K562 (cell line): ENCODE measurements around the gene WLS. TPM values are rescaled to one million over a fixed set of nuclear protein-coding genes. Genes with fewer than 3 reads are reported as not detected.

ENCODE experiments used
- ATAC-seq: fragments of 200-7000 bp; cut with Tn5 transposase; 3 replicates; pipeline ENCODE4 v1.9.1; 2020; ENCODE audit warnings: moderate library complexity
- BruUV-seq: library from RNA; stranded (reverse); fragments of 400-500 nt; replicated peaks from 2 replicates; lab custom pipeline; 2021; lab: Mats Ljungman, UMichigan
- CTCF ChIA-PET: fragments of 300-600 bp; formaldehyde crosslinking; extraction: SDS; loops from one replicate; lab custom pipeline; 2021; ENCODE audit warnings: low intra/inter-chr PET ratio; lab: Yijun Ruan, JAX
- POLR2A ChIA-PET: fragments of 300-600, 350-650 bp; sonication (Branson Sonifier 250); formaldehyde crosslinking; extraction: SDS; loops from one replicate; lab custom pipeline; 2021; ENCODE audit warnings: antibody characterized with exemption, inconsistent platforms; lab: Yijun Ruan, JAX
- DNase-seq, 4 experiments: peaks; one replicate each; pipeline versions ENCODE4 v3.0.0 to v3.0.0-alpha.2; 2011 to 2018; ENCODE audit warnings: low spot score in 3 of 4, mixed read lengths in 3 of 4; ENCODE audit errors: extremely low read depth in 1 of 4
- FAIRE-seq: peaks from 2 replicates; lab custom pipeline; 2011; peaks lifted over from hg19 to GRCh38; lab: Jason Lieb, UNC
- H2AFZ ChIP-seq: 2 replicates; pipeline ENCODE4 v1.6.0; 2011; ENCODE audit warnings: low read depth, low read length, control low read depth, inconsistent platforms
- H3K27ac ChIP-seq: fragments of 200-600 bp; 3 replicates; pipeline ENCODE4 v1.8.0; 2011; ENCODE audit warnings: low read depth, mild to moderate bottlenecking, control low read depth, inconsistent platforms, low read length, moderate library complexity, mixed read lengths; ENCODE audit errors: extremely low read depth
- H3K27me3 ChIP-seq, 2 experiments: fragments of 300-600 bp in 1 of 2; 2 replicates in 1 of 2; 3 replicates in 1 of 2; pipeline versions ENCODE4 v1.6.0 to v1.8.0; 2011; ENCODE audit warnings: inconsistent platforms in 2 of 2, low read length in 2 of 2, mild to moderate bottlenecking in 1 of 2, mixed read lengths in 1 of 2, moderate library complexity in 1 of 2; ENCODE audit not compliant: control insufficient read depth in 2 of 2, insufficient read depth in 2 of 2
- H3K36me3 ChIP-seq: fragments of 300-600 bp; 3 replicates; pipeline ENCODE4 v1.8.0; 2011; ENCODE audit warnings: mild to moderate bottlenecking, low read length, inconsistent platforms; ENCODE audit not compliant: control insufficient read depth, insufficient read depth
- H3K4me1 ChIP-seq, 2 experiments: fragments of 200-600 bp in 1 of 2; replicated peaks in 1 of 2; 2 replicates in 1 of 2; 3 replicates in 1 of 2; pipeline versions ENCODE4 v1.5.1 to v1.8.0; 2011; ENCODE audit warnings: inconsistent platforms in 2 of 2, low read length in 2 of 2, mild to moderate bottlenecking in 1 of 2, mixed read lengths in 1 of 2, moderate library complexity in 1 of 2; ENCODE audit not compliant: control insufficient read depth in 2 of 2, insufficient read depth in 2 of 2
- H3K4me2 ChIP-seq: 2 replicates; pipeline ENCODE4 v1.6.1; 2011; ENCODE audit warnings: low read length, control low read depth, inconsistent platforms, mixed read lengths; ENCODE audit not compliant: insufficient read depth
- H3K4me3 ChIP-seq: fragments of 200-600 bp; sonication (generic), shearing (Covaris generic); 2 replicates; pipeline ENCODE4 v1.5.1; 2016; ENCODE audit warnings: control low read depth, inconsistent platforms
- H3K79me2 ChIP-seq: fragments of 200-600 bp; 3 replicates; pipeline ENCODE4 v1.8.0; 2011; ENCODE audit warnings: low read length, inconsistent platforms; ENCODE audit not compliant: control insufficient read depth, insufficient read depth
- H3K9ac ChIP-seq, 2 experiments: 2 replicates each; pipeline versions ENCODE4 v1.6.0 to v1.6.1; 2011; ENCODE audit warnings: low read depth in 2 of 2, low read length in 2 of 2, control low read depth in 1 of 2, inconsistent platforms in 1 of 2, mild to moderate bottlenecking in 1 of 2, mixed read lengths in 1 of 2; ENCODE audit not compliant: insufficient read depth in 1 of 2
- H3K9me1 ChIP-seq: one replicate; pipeline ENCODE4 v1.6.0; 2011; ENCODE audit warnings: inconsistent platforms, mild to moderate bottlenecking, low read length, moderate library complexity; ENCODE audit not compliant: control insufficient read depth, insufficient read depth
- H3K9me3 ChIP-seq: replicated peaks from 2 replicates; pipeline ENCODE4 v1.5.1; 2011; ENCODE audit warnings: low read depth, low read length, inconsistent platforms; ENCODE audit not compliant: control insufficient read depth, insufficient read depth
- H4K20me1 ChIP-seq: replicated peaks from 2 replicates; pipeline ENCODE4 v1.6.1; 2011; ENCODE audit warnings: low read length, inconsistent platforms, mixed read lengths; ENCODE audit not compliant: control insufficient read depth, insufficient read depth
- ASH1L ChIP-seq: fragments of 450-650 bp; IDR thresholded peaks from 2 replicates; pipeline ENCODE4 v1.6.1; 2018; ENCODE audit warnings: borderline replicate concordance, mild to moderate bottlenecking, low read depth; ENCODE audit not compliant: partially characterized antibody
- CEBPB ChIP-seq: fragments of 450-650 bp; IDR thresholded peaks from 2 replicates; pipeline ENCODE4 v1.6.1; 2016; ENCODE audit warnings: missing genetic modification characterization, missing compliant biosample characterization
- CEBPG ChIP-seq, 3 experiments: fragments of 200-800 bp in 1 of 3; sonication (Bioruptor generic) in 1 of 3; sonication (generic) in 1 of 3; formaldehyde crosslinking in 1 of 3; IDR thresholded peaks in 2 of 3; conservative IDR thresholded peaks in 1 of 3; 2 replicates each; pipeline versions ENCODE4 v1.6.1 to v1.8.0; 2016 to 2022; ENCODE audit warnings: missing compliant biosample characterization in 2 of 3, missing genetic modification characterization in 2 of 3, mild to moderate bottlenecking in 1 of 3, missing genetic modification reagents in 1 of 3
- E2F1 ChIP-seq: sonication (generic); formaldehyde crosslinking; IDR thresholded peaks from 2 replicates; pipeline ENCODE4 v1.8.1; 2023; ENCODE audit warnings: mild to moderate bottlenecking, missing genetic modification reagents, moderate library complexity
- HEY1 ChIP-seq: fragments of 250-450 bp; sonication (Bioruptor Pico); IDR thresholded peaks from 2 replicates; pipeline ENCODE4 v1.5.0; 2020; ENCODE audit warnings: mild to moderate bottlenecking, moderate library complexity, borderline replicate concordance
- MNT ChIP-seq, 2 experiments: fragments of 450-650 bp; conservative IDR thresholded peaks; 2 replicates each; pipeline ENCODE4 v1.6.1; 2017; ENCODE audit warnings: mild to moderate bottlenecking in 2 of 2, moderate library complexity in 2 of 2
- NFXL1 ChIP-seq: fragments of 450-650 bp; formaldehyde crosslinking; IDR thresholded peaks from 2 replicates; pipeline ENCODE4 v1.4.0; 2021; ENCODE audit warnings: mild to moderate bottlenecking
- POLR2A ChIP-seq: fragments of 450-650 bp; conservative IDR thresholded peaks from 2 replicates; pipeline ENCODE4 v1.6.1; 2016
- ZBTB1 ChIP-seq: sonication (generic); formaldehyde crosslinking; IDR thresholded peaks from 2 replicates; pipeline ENCODE4 v1.8.1; 2023; ENCODE audit warnings: missing genetic modification reagents, low read depth, mild to moderate bottlenecking, borderline replicate concordance
- ZNF121 ChIP-seq: sonication (generic); formaldehyde crosslinking; conservative IDR thresholded peaks from 2 replicates; pipeline ENCODE4 v1.8.0; 2022; ENCODE audit warnings: missing genetic modification reagents
- ZNF316 ChIP-seq: fragments of 450-650 bp; IDR thresholded peaks from 2 replicates; pipeline ENCODE4 v1.6.1; 2016
- ZNF79 ChIP-seq: fragments of 250-450 bp; sonication (Bioruptor Pico); IDR thresholded peaks from 2 replicates; pipeline ENCODE4 v1.4.0; 2020; ENCODE audit warnings: low read depth, mild to moderate bottlenecking, moderate library complexity
- WGBS: fragments of 100-300 bp; shearing (Covaris generic); methylation state at CpG from one replicate; pipeline ENCODE4 v1.1.6; 2016; ENCODE audit warnings: low coverage, mixed read lengths; ENCODE audit not compliant: insufficient coverage; ENCODE audit errors: missing lambda C conversion rate; 5-methylcytosine and 5-hydroxymethylcytosine counted together
- in situ Hi-C: fragments of 300-500 bp; cut with MboI; formaldehyde crosslinking; loops from 4 replicates; pipeline ENCODE4 v1.15.0; 2018; ENCODE audit warnings: inconsistent platforms, mixed read lengths
- intact Hi-C: fragments of 100-400 bp; cut with micrococcal nuclease; formaldehyde crosslinking; loops from 2 replicates; pipeline ENCODE4 v1.14.2; 2022
- polyA plus RNA-seq, 8 experiments: library from polyadenylated mRNA; depleted of rRNA in 4 of 8; stranded (reverse) in 5 of 8; unstranded in 3 of 8; fragments of >200 nt; fragmentation: Nextera tagmentation in 2 of 8; fragmentation: Illumina TruSeq in 1 of 8; extraction: Ambion mirVana in 2 of 8; extraction: Trizol in 1 of 8; gene quantifications; 2 replicates each; pipeline versions ENCODE4 v1.2.1 to v1.2.3, GENCODE V29; 2011 to 2014; ENCODE audit warnings: inconsistent platforms in 1 of 8, missing spikeins in 1 of 8
- total RNA-seq, 7 experiments: library from RNA; depleted of rRNA in 6 of 7; stranded (reverse); fragments of >200 nt in 6 of 7; fragmentation: Illumina TruSeq in 2 of 7; extraction: Trizol in 2 of 7; gene quantifications; 2 replicates each; pipeline versions ENCODE4 v1.2.1 to v1.2.3, GENCODE V29; 2011 to 2021; ENCODE audit warnings: low replicate concordance in 1 of 7

The WLS gene
- total and polyA plus RNA-seq, 9 of the 15 experiments (the other 6 are each of a cell fraction or from before 2014, with no cell fraction given), result 0.47 TPM; not detected in 8

GRCh38 chr1:68255301-68255700 is 23.0 kb upstream of the WLS start:
- no TSS peak for BruUV-seq
- Histone ChIP-seq H3K9ac (no peak overlapping the region), H3K9me3 (no peaks in the 10 kb centered on the region), H3K4me1 (no peaks in the 10 kb centered on the region), H3K79me2 (no peaks in the 10 kb centered on the region), H3K36me3 (no peaks in the 10 kb centered on the region), H3K27ac (no peak overlapping the region), H3K4me3 (no peak overlapping the region), H3K9me1 (no peaks in the 10 kb centered on the region), H3K4me2 (no peak overlapping the region), H2AFZ (no peak overlapping the region), H3K27me3 (no peaks in the 10 kb centered on the region), H4K20me1 (no peaks in the 10 kb centered on the region)
- 0% methylated on average over 3 of the region's 3 CpGs for WGBS
- TF ChIP-seq ZNF316, result peak; percentile 14; the same call in 1 of the 2 replicates
- no peak for TF ChIP-seq CEBPG (CRISPR knock-in tag; IDR thresholded peaks at IDR 0.05)
- TF ChIP-seq CEBPG (tag; conservative IDR thresholded peaks at IDR 0.05 in 1 of 2, IDR thresholded peaks at IDR 0.05 in 1 of 2), result peak; percentile 32 to 56; a peak in 1 of 4 replicates
- TF ChIP-seq ZBTB1, result no peak
- TF ChIP-seq CEBPB (tag), result peak; percentile 29; the same call in 1 of the 2 replicates
- in situ Hi-C loops (no loop called here), intact Hi-C loops (no loop called here)
- no peak for FAIRE-seq
- DNase-seq, result no peak
- ChIA-PET CTCF (no interaction called here), POLR2A (no interaction called here)
- ATAC-seq, result no peak

GRCh38 chr1:68254667-68255226 is 22.4 kb upstream of the WLS start:
- no peaks in the 10 kb centered on the region for H4K20me1 ChIP-seq
- no TSS peak for BruUV-seq
- no peaks in the 10 kb centered on the region for H3K4me1 ChIP-seq
- no peaks in the 10 kb centered on the region for H3K9me3 ChIP-seq
- FAIRE-seq (no peak), DNase-seq (no peak), ATAC-seq (no peak)
- H3K4me2 ChIP-seq, result no peak overlapping the region
- intact Hi-C loops (no loop called here), in situ Hi-C loops (no loop called here)
- no peak overlapping the region for H2AFZ ChIP-seq
- no peaks in the 10 kb centered on the region for H3K79me2 ChIP-seq
- WGBS, result 3% methylated on average over 3 of the region's 3 CpGs
- H3K27ac ChIP-seq, result no peak overlapping the region
- no peaks in the 10 kb centered on the region for H3K9me1 ChIP-seq
- ChIA-PET CTCF (no interaction called here), POLR2A (no interaction called here)
- no peaks in the 10 kb centered on the region for H3K36me3 ChIP-seq
- no peaks in the 10 kb centered on the region for H3K27me3 ChIP-seq
- H3K9ac ChIP-seq, result no peak overlapping the region
- H3K4me3 ChIP-seq, result no peak overlapping the region
- TF ChIP-seq NFXL1 (no peak), POLR2A (no peak), MNT (conservative IDR thresholded peaks at IDR 0.05) (no peak), HEY1 (CRISPR knock-in tag) (no peak), E2F1 (CRISPR knock-in tag) (no peak), ASH1L (no peak), ZNF121 (CRISPR knock-in tag) (no peak), ZNF79 (CRISPR knock-in tag) (no peak)
